AG04450 (cell line): ENCODE data around the gene BTBD9. TPM values are rescaled to one million over a fixed set of nuclear protein-coding genes. Genes with fewer than 3 reads are reported as not detected.
A peak's percentile ranks its signal among the peaks of the same experiment; 100 is the strongest.

Experiments used
- CTCF ChIA-PET: fragments of 300-600, 350-600 bp; formaldehyde crosslinking; extraction: SDS; loops from one replicate; lab custom pipeline; 2022; ENCODE audit warnings: antibody characterized with exemption, inconsistent platforms; lab: Charles Lee
- POLR2A ChIA-PET: fragments of 350-600 bp; formaldehyde crosslinking; extraction: SDS; loops from one replicate; lab custom pipeline; 2021; ENCODE audit warnings: antibody characterized with exemption, inconsistent platforms; lab: Yijun Ruan, JAX
- DNase-seq: peaks from one replicate; pipeline ENCODE4 v3.0.0-alpha.2; 2011; ENCODE audit warnings: low read depth, low spot score
- H3K27ac ChIP-seq: one replicate; pipeline ENCODE4 v1.5.1; 2012; ENCODE audit warnings: low read depth, low read length, control low read depth
- H3K27me3 ChIP-seq: one replicate; pipeline ENCODE4 v1.6.0; 2012; ENCODE audit warnings: low read length; ENCODE audit not compliant: control insufficient read depth, insufficient read depth
- H3K4me3 ChIP-seq: 2 replicates; pipeline ENCODE4 v1.5.1; 2011; ENCODE audit warnings: mild to moderate bottlenecking, low read depth, low read length, control low read depth
- H3K9me3 ChIP-seq: 2 replicates; pipeline ENCODE4 v1.5.1; 2012; ENCODE audit warnings: low read length; ENCODE audit not compliant: control insufficient read depth, insufficient read depth
- CTCF ChIP-seq: IDR thresholded peaks from 2 replicates; pipeline ENCODE4 v1.5.1; 2011; ENCODE audit warnings: low read depth, low read length, control low read depth, inconsistent platforms
- polyA plus RNA-seq: library from polyadenylated mRNA; depleted of rRNA; stranded (reverse); fragments of >200 nt; gene quantifications from 2 replicates; pipeline ENCODE4 v1.2.3, GENCODE V29; 2011

The BTBD9 gene
- polyA plus RNA-seq, 1 experiment: 7.2 TPM

GRCh38 chr6:38264605-38265004 lies 375.1 kb downstream of the BTBD9 start:
- H3K27ac ChIP-seq: no peak overlapping the region
- ChIA-PET POLR2A (no interaction called here), CTCF (no interaction called here)
- no peaks in the 10 kb centered on the region for H3K27me3 ChIP-seq
- DNase-seq: no peak
- no peaks in the 10 kb centered on the region for H3K9me3 ChIP-seq
- no peak for TF ChIP-seq CTCF
- H3K4me3 ChIP-seq: no peak overlapping the region

- Histone ChIP-seq H3K4me3 (no peak overlapping the region), H3K9me3 (no peaks in the 10 kb centered on the region), H3K27me3 (no peaks in the 10 kb centered on the region), H3K27ac (peak overlapping the region; percentile 73)
- TF ChIP-seq CTCF: no peak
- CTCF ChIA-PET: interaction anchor here (0.7 kb wide), 1 partner anchor 305 kb away, joined by 3 read pairs; no protein-coding TSS in a partner anchor
- POLR2A ChIA-PET: interaction anchor here (1.0 kb wide), 1 partner anchor 49 kb away, joined by 3 read pairs; no protein-coding TSS in a partner anchor
- no peak for DNase-seq
Observed at GRCh38 chr6:38262609-38263008, 377.1 kb downstream of the BTBD9 start.

- peak overlapping the region; percentile 14; the same call in 1 of the 2 replicates for H3K4me3 ChIP-seq
- peak; percentile 71 for DNase-seq
Observed at GRCh38 chr6:38262026-38262425, 377.7 kb downstream of the BTBD9 start.

DNA sequence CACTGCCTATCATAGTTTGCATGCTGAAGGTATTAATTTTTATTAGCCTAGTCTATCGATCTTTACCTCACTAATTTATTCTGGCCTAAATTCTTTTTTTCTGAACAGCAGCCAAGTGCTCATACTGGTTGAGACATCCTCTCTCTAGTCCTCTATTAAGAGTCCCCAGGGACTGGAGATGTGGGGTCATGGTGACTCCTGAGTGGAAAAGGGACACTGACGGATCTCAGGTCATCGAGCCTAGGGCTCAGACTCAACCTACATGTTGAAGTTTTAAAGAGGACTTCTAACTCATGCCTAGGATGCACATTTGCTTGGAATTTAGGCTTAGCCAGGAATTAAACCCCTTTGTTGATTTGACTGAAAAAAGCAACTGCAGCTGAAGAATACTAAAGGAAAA lies 378.1 kb downstream of the BTBD9 start:
- ChIA-PET POLR2A (interaction anchor here (0.7 to 1.1 kb wide), 3 partner anchors 48 to 198 kb away, joined by 3 read pairs; no protein-coding TSS in a partner anchor), CTCF (interaction anchor here (0.5 to 2.1 kb wide), 3 partner anchors 232 to 306 kb away, joined by 3 to 7 read pairs (median 3); no protein-coding TSS in a partner anchor)
- Histone ChIP-seq H3K9me3 (no peaks in the 10 kb centered on the region), H3K4me3 (0 out of 2 replicates have a peak overlapping the region, but pooled peaks have one; percentile 2), H3K27ac (peak overlapping the region; percentile 73), H3K27me3 (no peaks in the 10 kb centered on the region)
- no peak for DNase-seq
- TF ChIP-seq CTCF: no peak

More at GRCh38 chr6:38262026-38262425, 377.7 kb downstream of the BTBD9 start:
- Histone ChIP-seq H3K27ac (peak overlapping the region; percentile 73), H3K9me3 (no peaks in the 10 kb centered on the region), H3K27me3 (no peaks in the 10 kb centered on the region)
- CTCF ChIA-PET: interaction anchor here (0.7 to 2.1 kb wide), 2 partner anchors 232 to 306 kb away, joined by 3 to 7 read pairs; no protein-coding TSS in a partner anchor
- POLR2A ChIA-PET: interaction anchor here (1.0 kb wide), 1 partner anchor 49 kb away, joined by 3 read pairs; no protein-coding TSS in a partner anchor
- TF ChIP-seq CTCF: no peak

- ChIA-PET POLR2A (no interaction called here), CTCF (interaction anchor here (2.1 kb wide), 1 partner anchor 234 kb away, joined by 7 read pairs; no protein-coding TSS in a partner anchor)
- no peak overlapping the region for H3K27ac ChIP-seq
Observed at GRCh38 chr6:38259736-38260135, 380.0 kb downstream of the BTBD9 start.

More at GRCh38 chr6:38259736-38260135, 380.0 kb downstream of the BTBD9 start:
- H3K27me3 ChIP-seq: no peaks in the 10 kb centered on the region
- H3K9me3 ChIP-seq: no peaks in the 10 kb centered on the region
- no peak overlapping the region for H3K4me3 ChIP-seq
- no peak for DNase-seq
- no peak for TF ChIP-seq CTCF
